WTC11 (cell line): ENCODE data around the gene CACNB1. TPM values are rescaled to one million over a fixed set of nuclear protein-coding genes. Genes with fewer than 3 reads are reported as not detected.

ENCODE experiments used
- ATAC-seq: fragments of 200-7000 bp; cut with Tn5 transposase; 2 replicates; pipeline ENCODE4 v1.10.0; 2021; ENCODE audit warnings: mild to moderate bottlenecking, moderate library complexity
- CTCF ChIA-PET: fragments of 300-600 bp; sonication (Branson Sonifier 250); formaldehyde crosslinking; loops from one replicate; lab custom pipeline; 2021; ENCODE audit warnings: antibody characterized with exemption; lab: Charles Lee
- POLR2A ChIA-PET: fragments of 350-600 bp; sonication (Branson Sonifier 250); formaldehyde crosslinking; loops from one replicate; lab custom pipeline; 2021; ENCODE audit warnings: antibody characterized with exemption; lab: Charles Lee
- DNase-seq: peaks from one replicate; pipeline ENCODE4 v3.0.0; 2021; ENCODE audit warnings: low spot score
- H3K27ac Mint-ChIP-seq: 2 replicates; pipeline ENCODE4 v1.8.0; 2021; ENCODE audit warnings: mixed read lengths
- H3K27me3 Mint-ChIP-seq: 2 replicates; pipeline ENCODE4 v1.8.0; 2021; ENCODE audit warnings: low read depth, mild to moderate bottlenecking, moderate library complexity, mixed read lengths
- H3K36me3 Mint-ChIP-seq: 2 replicates; pipeline ENCODE4 v1.8.0; 2021; ENCODE audit warnings: mixed read lengths
- H3K4me1 Mint-ChIP-seq: 2 replicates; pipeline ENCODE4 v1.8.0; 2022; ENCODE audit warnings: mixed read lengths
- H3K4me3 Mint-ChIP-seq: 2 replicates; pipeline ENCODE4 v1.8.0; 2021; ENCODE audit warnings: mild to moderate bottlenecking, moderate library complexity, mixed read lengths
- H3K9me3 Mint-ChIP-seq: 2 replicates; pipeline ENCODE4 v1.8.0; 2021; ENCODE audit warnings: mixed read lengths
- CREB1 ChIP-seq: sonication (generic); formaldehyde crosslinking; IDR thresholded peaks from 2 replicates; pipeline ENCODE4 v1.8.0; 2023; ENCODE audit warnings: mild to moderate bottlenecking, missing genetic modification reagents
- E2F5 ChIP-seq: sonication (generic); formaldehyde crosslinking; IDR thresholded peaks from 2 replicates; pipeline ENCODE4 v1.8.1; 2022; ENCODE audit warnings: mild to moderate bottlenecking, moderate library complexity, missing genetic modification reagents
- FOXP4 ChIP-seq: sonication (generic); formaldehyde crosslinking; IDR thresholded peaks from 2 replicates; pipeline ENCODE4 v1.8.0; 2022; ENCODE audit warnings: mild to moderate bottlenecking, missing genetic modification reagents
- MYBL2 ChIP-seq: sonication (generic); formaldehyde crosslinking; IDR thresholded peaks from 2 replicates; pipeline ENCODE4 v1.8.1; 2023; ENCODE audit warnings: mild to moderate bottlenecking, moderate library complexity, missing genetic modification reagents
- RORB ChIP-seq: fragments of 250-450 bp; sonication (Bioruptor Pico); IDR thresholded peaks from 2 replicates; pipeline ENCODE4 v1.9.0; 2021; ENCODE audit warnings: mild to moderate bottlenecking
- USF2 ChIP-seq: sonication (generic); formaldehyde crosslinking; IDR thresholded peaks from 2 replicates; pipeline ENCODE4 v1.8.1; 2023; ENCODE audit warnings: mild to moderate bottlenecking, missing genetic modification reagents, moderate library complexity
- ZNF121 ChIP-seq: sonication (generic); formaldehyde crosslinking; IDR thresholded peaks from 2 replicates; pipeline ENCODE4 v1.8.0; 2023; ENCODE audit warnings: missing genetic modification reagents
- ZNF138 ChIP-seq: sonication (generic); formaldehyde crosslinking; conservative IDR thresholded peaks from 2 replicates; pipeline ENCODE4 v1.8.1; 2022; ENCODE audit warnings: mild to moderate bottlenecking, moderate library complexity, missing genetic modification reagents
- ZNF219 ChIP-seq: sonication (generic); formaldehyde crosslinking; IDR thresholded peaks from 2 replicates; pipeline ENCODE4 v1.8.0; 2023; ENCODE audit warnings: missing genetic modification reagents, mild to moderate bottlenecking, borderline replicate concordance
- ZNF396 ChIP-seq: fragments of 250-450 bp; sonication (Bioruptor Pico); IDR thresholded peaks from 2 replicates; pipeline ENCODE4 v1.8.0; 2021; ENCODE audit warnings: mild to moderate bottlenecking, moderate library complexity, borderline replicate concordance
- ZNF532 ChIP-seq: fragments of 250-450 bp; sonication (Bioruptor Pico); IDR thresholded peaks from 2 replicates; pipeline ENCODE4 v1.9.0; 2021; ENCODE audit warnings: mild to moderate bottlenecking, borderline replicate concordance
- total RNA-seq: library from RNA; stranded (reverse); gene quantifications from 3 replicates; pipeline ENCODE4 v1.2.3, GENCODE V29; 2021
- TF ChIP-seq, protein P1 (sequence below): sonication (generic); formaldehyde crosslinking; IDR thresholded peaks from 2 replicates; pipeline ENCODE4 v1.8.1; 2023; ENCODE audit warnings: mild to moderate bottlenecking, missing genetic modification reagents, borderline replicate concordance
- TF ChIP-seq, protein P2 (sequence below): sonication (generic); formaldehyde crosslinking; IDR thresholded peaks from 2 replicates; pipeline ENCODE4 v1.8.0; 2022; ENCODE audit warnings: missing genetic modification reagents
- TF ChIP-seq, protein P3 (sequence below): sonication (generic); formaldehyde crosslinking; IDR thresholded peaks from 2 replicates; pipeline ENCODE4 v1.8.0; 2022; ENCODE audit warnings: mild to moderate bottlenecking, missing genetic modification reagents
- TF ChIP-seq, protein P4 (sequence below): sonication (generic); formaldehyde crosslinking; conservative IDR thresholded peaks from 2 replicates; pipeline ENCODE4 v1.8.1; 2023; ENCODE audit warnings: mild to moderate bottlenecking, low read depth, missing genetic modification reagents, moderate library complexity

The CACNB1 gene
- total RNA-seq, 1 experiment from 2014 or later: 17.0 TPM

- Mint-ChIP-seq H3K9me3 (no peaks in the 10 kb centered on the region), H3K27ac (no peak overlapping the region), H3K36me3 (peaks cover 33% of the 10 kb centered on the region), H3K4me3 (peak overlapping the region; percentile 66), H3K4me1 (peaks cover 46% of the 10 kb centered on the region), H3K27me3 (no peaks in the 10 kb centered on the region; the same call in 1 of the 2 replicates)
- ChIA-PET CTCF (interaction anchor here (1.0 to 5.3 kb wide), 8 partner anchors 11 to 48 kb away, joined by 4 to 62 read pairs (median 28); partner anchors contain the start of gene ARL5C), POLR2A (interaction anchor here (2.4 kb wide), 1 partner anchor 32 kb away, joined by 6 read pairs; no protein-coding TSS in a partner anchor)
- ATAC-seq (no peak), DNase-seq (no peak)
- TF ChIP-seq USF2 (no peak), ZNF121 (CRISPR knock-in tag) (no peak), FOXP4 (CRISPR knock-in tag) (no peak), ZNF219 (CRISPR knock-in tag) (no peak), ZNF396 (no peak), MYBL2 (no peak), E2F5 (no peak), RORB (CRISPR knock-in tag) (no peak), CREB1 (CRISPR knock-in tag) (no peak), ZNF138 (no peak), ZNF532 (CRISPR knock-in tag) (no peak)
- TF ChIP-seq, protein P1, sequence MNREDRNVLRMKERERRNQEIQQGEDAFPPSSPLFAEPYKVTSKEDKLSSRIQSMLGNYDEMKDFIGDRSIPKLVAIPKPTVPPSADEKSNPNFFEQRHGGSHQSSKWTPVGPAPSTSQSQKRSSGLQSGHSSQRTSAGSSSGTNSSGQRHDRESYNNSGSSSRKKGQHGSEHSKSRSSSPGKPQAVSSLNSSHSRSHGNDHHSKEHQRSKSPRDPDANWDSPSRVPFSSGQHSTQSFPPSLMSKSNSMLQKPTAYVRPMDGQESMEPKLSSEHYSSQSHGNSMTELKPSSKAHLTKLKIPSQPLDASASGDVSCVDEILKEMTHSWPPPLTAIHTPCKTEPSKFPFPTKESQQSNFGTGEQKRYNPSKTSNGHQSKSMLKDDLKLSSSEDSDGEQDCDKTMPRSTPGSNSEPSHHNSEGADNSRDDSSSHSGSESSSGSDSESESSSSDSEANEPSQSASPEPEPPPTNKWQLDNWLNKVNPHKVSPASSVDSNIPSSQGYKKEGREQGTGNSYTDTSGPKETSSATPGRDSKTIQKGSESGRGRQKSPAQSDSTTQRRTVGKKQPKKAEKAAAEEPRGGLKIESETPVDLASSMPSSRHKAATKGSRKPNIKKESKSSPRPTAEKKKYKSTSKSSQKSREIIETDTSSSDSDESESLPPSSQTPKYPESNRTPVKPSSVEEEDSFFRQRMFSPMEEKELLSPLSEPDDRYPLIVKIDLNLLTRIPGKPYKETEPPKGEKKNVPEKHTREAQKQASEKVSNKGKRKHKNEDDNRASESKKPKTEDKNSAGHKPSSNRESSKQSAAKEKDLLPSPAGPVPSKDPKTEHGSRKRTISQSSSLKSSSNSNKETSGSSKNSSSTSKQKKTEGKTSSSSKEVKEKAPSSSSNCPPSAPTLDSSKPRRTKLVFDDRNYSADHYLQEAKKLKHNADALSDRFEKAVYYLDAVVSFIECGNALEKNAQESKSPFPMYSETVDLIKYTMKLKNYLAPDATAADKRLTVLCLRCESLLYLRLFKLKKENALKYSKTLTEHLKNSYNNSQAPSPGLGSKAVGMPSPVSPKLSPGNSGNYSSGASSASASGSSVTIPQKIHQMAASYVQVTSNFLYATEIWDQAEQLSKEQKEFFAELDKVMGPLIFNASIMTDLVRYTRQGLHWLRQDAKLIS (CRISPR knock-in tag): no peak
- TF ChIP-seq, protein P2, sequence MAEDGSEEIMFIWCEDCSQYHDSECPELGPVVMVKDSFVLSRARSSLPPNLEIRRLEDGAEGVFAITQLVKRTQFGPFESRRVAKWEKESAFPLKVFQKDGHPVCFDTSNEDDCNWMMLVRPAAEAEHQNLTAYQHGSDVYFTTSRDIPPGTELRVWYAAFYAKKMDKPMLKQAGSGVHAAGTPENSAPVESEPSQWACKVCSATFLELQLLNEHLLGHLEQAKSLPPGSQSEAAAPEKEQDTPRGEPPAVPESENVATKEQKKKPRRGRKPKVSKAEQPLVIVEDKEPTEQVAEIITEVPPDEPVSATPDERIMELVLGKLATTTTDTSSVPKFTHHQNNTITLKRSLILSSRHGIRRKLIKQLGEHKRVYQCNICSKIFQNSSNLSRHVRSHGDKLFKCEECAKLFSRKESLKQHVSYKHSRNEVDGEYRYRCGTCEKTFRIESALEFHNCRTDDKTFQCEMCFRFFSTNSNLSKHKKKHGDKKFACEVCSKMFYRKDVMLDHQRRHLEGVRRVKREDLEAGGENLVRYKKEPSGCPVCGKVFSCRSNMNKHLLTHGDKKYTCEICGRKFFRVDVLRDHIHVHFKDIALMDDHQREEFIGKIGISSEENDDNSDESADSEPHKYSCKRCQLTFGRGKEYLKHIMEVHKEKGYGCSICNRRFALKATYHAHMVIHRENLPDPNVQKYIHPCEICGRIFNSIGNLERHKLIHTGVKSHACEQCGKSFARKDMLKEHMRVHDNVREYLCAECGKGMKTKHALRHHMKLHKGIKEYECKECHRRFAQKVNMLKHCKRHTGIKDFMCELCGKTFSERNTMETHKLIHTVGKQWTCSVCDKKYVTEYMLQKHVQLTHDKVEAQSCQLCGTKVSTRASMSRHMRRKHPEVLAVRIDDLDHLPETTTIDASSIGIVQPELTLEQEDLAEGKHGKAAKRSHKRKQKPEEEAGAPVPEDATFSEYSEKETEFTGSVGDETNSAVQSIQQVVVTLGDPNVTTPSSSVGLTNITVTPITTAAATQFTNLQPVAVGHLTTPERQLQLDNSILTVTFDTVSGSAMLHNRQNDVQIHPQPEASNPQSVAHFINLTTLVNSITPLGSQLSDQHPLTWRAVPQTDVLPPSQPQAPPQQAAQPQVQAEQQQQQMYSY (CRISPR knock-in tag): no peak
- TF ChIP-seq, protein P3, sequence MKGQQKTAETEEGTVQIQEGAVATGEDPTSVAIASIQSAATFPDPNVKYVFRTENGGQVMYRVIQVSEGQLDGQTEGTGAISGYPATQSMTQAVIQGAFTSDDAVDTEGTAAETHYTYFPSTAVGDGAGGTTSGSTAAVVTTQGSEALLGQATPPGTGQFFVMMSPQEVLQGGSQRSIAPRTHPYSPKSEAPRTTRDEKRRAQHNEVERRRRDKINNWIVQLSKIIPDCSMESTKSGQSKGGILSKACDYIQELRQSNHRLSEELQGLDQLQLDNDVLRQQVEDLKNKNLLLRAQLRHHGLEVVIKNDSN (CRISPR knock-in tag): no peak
- TF ChIP-seq, protein P4, sequence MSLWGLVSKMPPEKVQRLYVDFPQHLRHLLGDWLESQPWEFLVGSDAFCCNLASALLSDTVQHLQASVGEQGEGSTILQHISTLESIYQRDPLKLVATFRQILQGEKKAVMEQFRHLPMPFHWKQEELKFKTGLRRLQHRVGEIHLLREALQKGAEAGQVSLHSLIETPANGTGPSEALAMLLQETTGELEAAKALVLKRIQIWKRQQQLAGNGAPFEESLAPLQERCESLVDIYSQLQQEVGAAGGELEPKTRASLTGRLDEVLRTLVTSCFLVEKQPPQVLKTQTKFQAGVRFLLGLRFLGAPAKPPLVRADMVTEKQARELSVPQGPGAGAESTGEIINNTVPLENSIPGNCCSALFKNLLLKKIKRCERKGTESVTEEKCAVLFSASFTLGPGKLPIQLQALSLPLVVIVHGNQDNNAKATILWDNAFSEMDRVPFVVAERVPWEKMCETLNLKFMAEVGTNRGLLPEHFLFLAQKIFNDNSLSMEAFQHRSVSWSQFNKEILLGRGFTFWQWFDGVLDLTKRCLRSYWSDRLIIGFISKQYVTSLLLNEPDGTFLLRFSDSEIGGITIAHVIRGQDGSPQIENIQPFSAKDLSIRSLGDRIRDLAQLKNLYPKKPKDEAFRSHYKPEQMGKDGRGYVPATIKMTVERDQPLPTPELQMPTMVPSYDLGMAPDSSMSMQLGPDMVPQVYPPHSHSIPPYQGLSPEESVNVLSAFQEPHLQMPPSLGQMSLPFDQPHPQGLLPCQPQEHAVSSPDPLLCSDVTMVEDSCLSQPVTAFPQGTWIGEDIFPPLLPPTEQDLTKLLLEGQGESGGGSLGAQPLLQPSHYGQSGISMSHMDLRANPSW (CRISPR knock-in tag): no peak
Measured at GRCh38 chr17:39196241-39196807, 1.1 kb downstream of the CACNB1 start.
